Upper lobe of right lung (tissue), 1 donor: ENCODE results near the gene PLK2. TPM values are rescaled to one million over a fixed set of nuclear protein-coding genes. Genes with fewer than 3 reads are reported as not detected.

ENCODE experiments used
- ATAC-seq: fragments of 200-7000 bp; cut with Tn5 transposase; one replicate; pipeline ENCODE4 v1.9.1; 2020; ENCODE audit warnings: mild to moderate bottlenecking, moderate library complexity
- DNase-seq: peaks from one replicate; pipeline ENCODE4 v3.0.0-alpha.2; 2020
- H3K27ac ChIP-seq: fragments of 200-600 bp; one replicate; pipeline ENCODE4 v1.8.0; 2022
- H3K27me3 ChIP-seq: fragments of 200-600 bp; one replicate; pipeline ENCODE4 v1.8.0; 2022; ENCODE audit warnings: mild to moderate bottlenecking
- H3K36me3 ChIP-seq: fragments of 200-600 bp; one replicate; pipeline ENCODE4 v1.8.0; 2022
- H3K4me1 ChIP-seq: fragments of 200-600 bp; one replicate; pipeline ENCODE4 v1.8.0; 2022
- H3K4me3 ChIP-seq: fragments of 200-600 bp; one replicate; pipeline ENCODE4 v1.8.0; 2022; ENCODE audit warnings: mild to moderate bottlenecking
- H3K9me3 ChIP-seq: fragments of 200-600 bp; one replicate; pipeline ENCODE4 v1.8.0; 2022
- intact Hi-C: fragments of 100-400 bp; cut with DNase I; formaldehyde crosslinking; loops from one replicate; pipeline ENCODE4 v1.11.0; 2022
- total RNA-seq: library from RNA; stranded (reverse); fragmentation: NEBNext Ultra II Directional; extraction: Animal tissue kit (Norgen Biotek cat#: 25700); gene quantifications from one replicate; pipeline ENCODE4 v1.2.1, GENCODE V29; 2021
- TF ChIP-seq, protein P1 (sequence below): fragments of 200-600 bp; IDR thresholded peaks from one replicate; pipeline ENCODE4 v1.8.0; 2022; ENCODE audit warnings: antibody characterized with exemption
- donor health status: DM: no; HTN: yes; CAD: no; lungs with severe emphysema.

The PLK2 gene
- total RNA-seq, 1 donor from 2014 or later: 41.1 TPM

DNA sequence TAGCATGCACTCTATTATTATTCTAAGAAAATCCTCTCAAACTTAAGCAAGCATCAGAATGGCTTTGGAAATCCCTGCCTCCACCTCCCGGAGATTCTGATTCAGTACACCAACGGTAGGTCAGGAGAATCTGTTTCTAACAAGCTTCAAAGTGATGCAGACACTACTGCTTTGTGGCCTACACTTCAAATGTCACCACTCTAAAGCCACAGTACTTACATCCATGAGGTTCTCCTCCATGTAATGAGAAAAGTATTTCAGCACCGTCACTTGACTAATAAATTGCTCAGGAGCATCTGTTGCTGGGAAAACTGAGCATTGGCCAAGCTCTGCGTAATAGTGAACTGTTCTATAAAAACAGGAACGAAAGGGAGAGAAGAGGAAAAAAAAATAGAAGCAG lies 4.8 kb downstream of the PLK2 start:
- no peaks in the 10 kb centered on the region for H3K27me3 ChIP-seq
- ATAC-seq (no peak), DNase-seq (no peak)
- intact Hi-C loops: loop anchor here (5.0 kb wide), 1 partner anchor 568 kb away; no protein-coding TSS in a partner anchor
- peaks cover 9% of the 10 kb centered on the region for H3K4me1 ChIP-seq
- no peaks in the 10 kb centered on the region for H3K9me3 ChIP-seq
- H3K27ac ChIP-seq: no peak overlapping the region
- peak overlapping the region; percentile 80 for H3K4me3 ChIP-seq
- TF ChIP-seq, protein P1, sequence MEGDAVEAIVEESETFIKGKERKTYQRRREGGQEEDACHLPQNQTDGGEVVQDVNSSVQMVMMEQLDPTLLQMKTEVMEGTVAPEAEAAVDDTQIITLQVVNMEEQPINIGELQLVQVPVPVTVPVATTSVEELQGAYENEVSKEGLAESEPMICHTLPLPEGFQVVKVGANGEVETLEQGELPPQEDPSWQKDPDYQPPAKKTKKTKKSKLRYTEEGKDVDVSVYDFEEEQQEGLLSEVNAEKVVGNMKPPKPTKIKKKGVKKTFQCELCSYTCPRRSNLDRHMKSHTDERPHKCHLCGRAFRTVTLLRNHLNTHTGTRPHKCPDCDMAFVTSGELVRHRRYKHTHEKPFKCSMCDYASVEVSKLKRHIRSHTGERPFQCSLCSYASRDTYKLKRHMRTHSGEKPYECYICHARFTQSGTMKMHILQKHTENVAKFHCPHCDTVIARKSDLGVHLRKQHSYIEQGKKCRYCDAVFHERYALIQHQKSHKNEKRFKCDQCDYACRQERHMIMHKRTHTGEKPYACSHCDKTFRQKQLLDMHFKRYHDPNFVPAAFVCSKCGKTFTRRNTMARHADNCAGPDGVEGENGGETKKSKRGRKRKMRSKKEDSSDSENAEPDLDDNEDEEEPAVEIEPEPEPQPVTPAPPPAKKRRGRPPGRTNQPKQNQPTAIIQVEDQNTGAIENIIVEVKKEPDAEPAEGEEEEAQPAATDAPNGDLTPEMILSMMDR: no peak
- peaks cover 46% of the 10 kb centered on the region for H3K36me3 ChIP-seq

DNA sequence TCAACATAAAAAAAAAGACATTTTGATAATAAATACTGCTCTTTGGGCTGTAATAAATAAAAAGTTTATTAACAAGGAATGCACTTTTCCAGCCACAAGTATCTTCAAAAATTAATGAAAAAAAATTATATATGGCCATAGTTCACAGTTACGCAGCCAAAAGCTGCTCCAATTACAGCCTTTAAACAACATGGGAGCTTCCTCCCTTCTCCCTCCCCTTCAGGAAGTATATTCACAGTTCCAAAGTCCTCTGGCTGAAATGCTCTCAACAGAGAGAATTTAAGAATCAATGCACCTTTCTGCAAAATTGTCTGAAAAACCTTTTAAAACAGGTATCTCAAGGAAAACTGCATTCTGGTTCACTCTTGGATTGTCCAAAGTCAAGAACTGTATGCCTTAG lies 5.9 kb downstream of the PLK2 start:
- intact Hi-C loops: no loop called here
- DNase-seq (no peak), ATAC-seq (no peak)
- Histone ChIP-seq H3K9me3 (no peaks in the 10 kb centered on the region), H3K36me3 (peaks cover 46% of the 10 kb centered on the region), H3K4me3 (peak overlapping the region; percentile 80), H3K4me1 (peaks cover 9% of the 10 kb centered on the region), H3K27me3 (no peaks in the 10 kb centered on the region), H3K27ac (no peak overlapping the region)
- TF ChIP-seq, protein P1: no peak

DNA sequence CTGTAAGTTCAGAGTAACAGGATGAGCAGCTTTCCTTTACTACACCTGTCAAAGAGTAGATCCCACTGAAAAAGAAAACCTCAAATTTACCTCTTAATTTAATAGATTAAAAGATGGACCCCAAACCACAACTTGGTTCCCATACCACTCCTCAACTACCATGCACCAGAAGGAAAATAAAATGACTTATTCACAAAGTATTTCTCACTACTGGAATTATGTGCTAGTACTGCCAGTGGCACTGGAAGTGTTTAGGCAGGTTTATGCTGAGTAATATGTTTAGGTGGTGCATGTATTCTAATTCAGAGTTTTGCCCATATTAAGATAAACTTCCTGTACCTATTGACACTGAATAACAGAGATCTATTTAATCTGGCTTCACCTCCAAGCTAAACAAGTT lies 6.6 kb downstream of the PLK2 start:
- no peaks in the 10 kb centered on the region for H3K9me3 ChIP-seq
- no peak overlapping the region for H3K4me3 ChIP-seq
- H3K36me3 ChIP-seq: peaks cover 46% of the 10 kb centered on the region
- DNase-seq (no peak), ATAC-seq (no peak)
- H3K4me1 ChIP-seq: peaks cover 9% of the 10 kb centered on the region
- H3K27ac ChIP-seq: no peak overlapping the region
- H3K27me3 ChIP-seq: no peaks in the 10 kb centered on the region
- TF ChIP-seq, protein P1: no peak
- intact Hi-C loops: no loop called here

DNA sequence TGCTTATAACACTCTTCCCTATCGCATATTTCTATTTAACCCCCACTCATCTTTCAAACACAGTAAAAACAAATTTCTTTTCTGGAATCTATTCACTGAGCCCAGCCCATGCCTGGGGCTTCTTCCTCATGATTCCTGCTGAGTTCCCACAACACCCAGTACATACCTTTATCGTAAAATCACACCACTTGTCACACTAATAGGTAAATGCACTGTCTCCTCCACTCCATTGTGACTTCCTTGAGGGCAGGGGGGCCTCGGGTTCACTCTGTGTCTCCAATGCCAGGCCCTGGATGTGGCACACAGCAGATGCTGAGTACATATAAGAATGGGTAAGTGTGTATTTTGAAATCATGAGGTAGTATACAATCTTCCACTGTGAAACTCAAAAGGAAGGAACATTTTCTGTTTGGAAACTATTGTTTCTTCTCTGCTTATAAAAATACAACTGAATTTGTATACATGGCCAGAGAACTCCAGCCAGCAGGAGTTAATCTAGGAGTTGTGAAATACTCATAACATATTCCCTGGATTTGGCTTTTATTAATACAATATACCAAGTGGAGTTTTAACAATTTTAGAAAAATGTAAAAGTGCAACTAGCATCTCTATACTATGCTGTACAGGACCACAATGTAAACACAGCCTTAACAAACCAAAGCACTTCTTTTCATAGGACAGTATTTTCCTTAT lies 7.2 kb downstream of the PLK2 start:
- Histone ChIP-seq H3K9me3 (no peaks in the 10 kb centered on the region), H3K4me3 (no peak overlapping the region), H3K27me3 (no peaks in the 10 kb centered on the region), H3K4me1 (peaks cover 9% of the 10 kb centered on the region), H3K36me3 (peaks cover 41% of the 10 kb centered on the region), H3K27ac (no peak overlapping the region)
- DNase-seq (no peak), ATAC-seq (no peak)
- TF ChIP-seq, protein P1: no peak
- intact Hi-C loops: no loop called here

DNA sequence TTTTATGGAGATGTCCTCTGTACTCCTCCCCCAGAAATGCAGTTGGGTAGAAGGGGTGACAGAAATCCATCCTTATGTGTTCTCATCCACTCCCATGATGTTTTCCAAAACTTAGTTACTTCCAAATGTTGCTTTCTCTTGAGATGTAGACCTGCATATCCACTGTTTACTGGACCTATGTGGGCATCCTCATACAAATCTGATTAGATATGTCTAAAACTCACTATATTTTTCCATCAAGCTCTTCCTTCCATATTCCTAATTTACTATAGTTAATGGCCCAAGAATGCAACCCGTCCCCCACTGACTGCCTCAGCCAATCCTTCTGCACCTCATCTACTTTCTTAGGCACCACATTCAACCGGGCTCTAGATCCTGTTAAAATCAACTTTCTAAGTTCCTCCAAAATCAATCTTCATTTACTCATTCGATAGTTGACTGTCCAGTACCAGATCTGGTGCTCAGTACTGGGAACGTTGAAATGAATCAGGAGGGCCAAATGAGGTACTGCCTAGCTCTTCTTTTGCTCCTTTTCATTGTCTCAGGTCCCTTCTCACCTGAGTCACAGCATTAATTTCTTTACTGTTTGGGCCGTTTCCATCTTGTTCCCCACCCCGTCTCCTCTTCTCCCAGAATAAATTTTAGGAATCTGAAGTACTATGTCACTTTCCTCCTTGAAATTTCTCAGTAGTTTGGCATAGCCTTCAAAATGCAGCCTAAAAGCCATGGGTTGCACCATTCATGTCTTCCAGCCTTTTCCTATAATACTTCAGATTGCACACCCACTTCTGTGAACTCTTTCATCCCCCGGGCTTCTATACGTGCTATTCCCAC lies 7.9 kb downstream of the PLK2 start:
- H3K4me1 ChIP-seq: peaks cover 9% of the 10 kb centered on the region
- no peak for DNase-seq
- H3K4me3 ChIP-seq: no peak overlapping the region
- no peaks in the 10 kb centered on the region for H3K27me3 ChIP-seq
- no peak overlapping the region for H3K27ac ChIP-seq
- H3K36me3 ChIP-seq: peaks cover 34% of the 10 kb centered on the region
- intact Hi-C loops: no loop called here
- H3K9me3 ChIP-seq: no peaks in the 10 kb centered on the region
- TF ChIP-seq, protein P1: no peak
- ATAC-seq: no peak
